ACHN (cell line): ENCODE data around the gene TMEM53.

Experiments
- DNase-seq: peaks from one replicate; pipeline ENCODE4 v3.0.0-alpha.2; 2015
- in situ Hi-C: cut with HindIII; loops from 2 replicates; pipeline ENCODE4 v1.10.0; 2017; ENCODE audit warnings: low sequenced_read_pairs, low pct_ligation_motif_present, low pct_unique_long_range_greater_than_20kb

Gene TMEM53

GRCh38 chr1:44616991-44617702 lies 57.1 kb downstream of the TMEM53 start:
- no peak for DNase-seq
- in situ Hi-C loops: no loop called here

DNA sequence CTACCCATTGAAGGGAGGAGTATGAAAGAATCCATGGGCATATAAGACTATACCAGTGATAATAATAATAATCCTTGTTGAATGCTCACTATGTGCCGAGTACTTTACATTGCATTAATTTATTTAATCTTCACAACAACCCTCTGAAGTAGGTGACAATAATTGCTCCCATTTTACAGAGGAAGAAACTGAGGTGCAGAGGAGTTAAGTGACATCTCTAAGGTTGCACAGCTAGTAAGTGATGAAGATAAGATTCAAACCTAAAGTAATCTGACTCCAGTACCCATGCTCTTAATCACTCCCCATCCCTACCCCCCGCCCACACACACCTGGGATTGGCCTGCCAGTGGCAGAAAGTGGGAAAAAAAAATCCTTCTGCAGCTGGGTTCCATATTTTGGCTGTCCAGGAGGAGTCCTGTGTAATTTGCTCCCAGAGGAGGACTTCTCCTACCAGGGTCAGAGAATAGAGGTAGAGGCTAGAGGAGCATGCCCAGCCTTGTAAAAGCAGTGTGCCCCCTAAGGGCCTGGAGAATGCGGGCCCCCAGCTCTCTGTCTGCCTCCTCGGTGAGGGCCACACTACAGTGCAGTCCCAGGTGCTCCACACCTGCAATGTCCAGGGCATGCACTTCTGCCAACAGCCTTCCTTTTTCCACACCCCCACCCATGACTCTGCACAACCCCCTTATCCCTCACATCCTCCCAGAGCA lies 57.8 kb downstream of the TMEM53 start:
- DNase-seq: no peak
- in situ Hi-C loops: no loop called here

DNA sequence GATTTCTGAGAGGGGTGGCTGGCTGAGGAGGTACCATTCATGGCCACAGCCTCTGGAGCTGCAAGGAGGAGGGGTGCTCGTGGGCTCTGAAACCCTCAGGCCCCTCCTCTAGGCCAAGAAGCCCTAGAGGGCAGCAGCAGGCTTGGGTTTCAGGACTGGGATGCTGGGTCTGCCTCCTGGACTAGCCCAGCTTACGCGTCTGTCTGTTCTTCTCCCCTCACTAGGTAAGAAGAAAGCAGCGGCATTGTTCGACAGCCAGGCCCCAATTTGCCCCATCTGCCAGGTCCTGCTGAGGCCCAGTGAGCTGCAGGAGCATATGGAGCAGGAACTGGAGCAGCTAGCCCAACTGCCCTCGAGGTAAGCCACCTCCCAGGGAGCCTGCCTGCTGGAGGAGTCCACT lies 60.3 kb downstream of the TMEM53 start:
- no peak for DNase-seq
- in situ Hi-C loops: no loop called here

GRCh38 chr1:44611866-44612265 lies 62.4 kb downstream of the TMEM53 start:
- no peak for DNase-seq
- in situ Hi-C loops: no loop called here

GRCh38 chr1:44611419-44611818 lies 62.9 kb downstream of the TMEM53 start:
- in situ Hi-C loops: no loop called here
- no peak for DNase-seq

DNA sequence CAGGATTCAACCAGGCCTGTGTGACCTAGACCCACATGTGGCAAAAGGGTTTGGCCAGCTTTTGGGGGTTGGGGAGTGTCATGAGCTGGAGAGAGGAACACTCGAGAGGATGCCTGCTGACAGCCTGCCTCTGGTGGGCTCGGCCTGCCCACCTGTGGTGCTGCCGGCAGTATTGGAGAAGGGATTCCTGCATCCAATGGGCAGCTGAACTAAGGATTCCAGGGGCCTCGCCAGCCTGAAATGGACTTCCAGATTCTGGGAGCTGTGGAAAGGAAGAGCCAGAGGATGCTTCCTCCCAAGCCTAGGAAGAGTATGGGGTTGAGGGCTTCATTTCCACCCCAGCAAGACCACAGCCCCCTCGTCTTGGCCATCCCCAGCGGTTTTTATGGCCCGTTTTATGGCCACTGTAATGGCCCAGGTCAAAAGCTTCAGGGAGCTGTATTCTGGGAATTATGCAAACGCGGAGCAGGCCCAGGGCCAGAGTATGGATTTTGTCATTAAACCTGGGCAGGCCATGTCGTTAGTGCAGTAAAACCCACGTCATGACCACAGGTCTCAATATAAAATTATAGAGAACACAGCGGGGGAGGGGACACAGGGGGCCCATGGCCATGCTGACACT lies 63.6 kb downstream of the TMEM53 start:
- DNase-seq: no peak

DNA sequence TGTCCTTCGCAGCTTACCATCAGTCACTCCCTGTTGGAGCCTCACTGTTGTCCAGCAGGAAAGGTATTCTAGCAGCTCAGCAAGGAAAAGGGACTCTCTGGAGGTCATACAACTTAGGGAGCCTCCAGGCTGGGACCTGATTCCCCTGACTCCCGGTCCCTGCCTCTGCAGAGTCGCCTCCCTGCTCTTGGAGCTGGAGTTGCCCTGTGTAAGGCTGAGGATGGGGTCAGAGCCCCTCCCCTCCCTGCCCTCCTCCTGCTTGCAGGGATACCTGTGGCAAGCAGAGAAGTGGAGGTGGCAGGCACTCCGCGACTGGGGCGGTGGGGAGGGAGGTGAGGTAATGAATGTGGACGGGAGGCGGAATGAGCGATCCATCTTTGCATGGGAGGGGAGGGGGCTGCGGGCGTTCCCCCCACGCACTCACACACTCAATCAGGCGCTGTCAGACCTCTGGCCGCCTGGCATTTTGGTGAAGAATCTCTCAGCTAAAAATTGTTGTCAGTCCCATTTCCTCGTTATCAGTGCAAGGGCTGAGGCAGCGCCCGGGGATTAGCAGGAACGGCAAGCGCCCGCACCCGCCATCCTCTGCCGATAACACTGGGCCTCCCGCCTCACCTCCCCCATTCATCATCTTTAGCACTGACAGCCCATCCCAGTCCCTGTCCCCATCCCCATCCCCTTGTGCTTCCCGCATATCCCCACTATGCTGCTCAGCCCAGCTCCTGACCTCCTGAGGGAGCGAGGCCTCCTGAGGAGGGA lies 64.3 kb downstream of the TMEM53 start:
- in situ Hi-C loops: no loop called here

More for the DNA sequence above, 63.6 kb downstream of the TMEM53 start:
- in situ Hi-C loops: no loop called here

GRCh38 chr1:44609412-44609767 lies 64.9 kb downstream of the TMEM53 start:
- in situ Hi-C loops: no loop called here
- DNase-seq: peak; percentile 39

More for the DNA sequence above, 64.3 kb downstream of the TMEM53 start:
- no peak for DNase-seq

- in situ Hi-C loops: no loop called here
- no peak for DNase-seq
These were observed 66.1 kb downstream of the TMEM53 start for GRCh38 chr1:44608141-44608540.

DNA sequence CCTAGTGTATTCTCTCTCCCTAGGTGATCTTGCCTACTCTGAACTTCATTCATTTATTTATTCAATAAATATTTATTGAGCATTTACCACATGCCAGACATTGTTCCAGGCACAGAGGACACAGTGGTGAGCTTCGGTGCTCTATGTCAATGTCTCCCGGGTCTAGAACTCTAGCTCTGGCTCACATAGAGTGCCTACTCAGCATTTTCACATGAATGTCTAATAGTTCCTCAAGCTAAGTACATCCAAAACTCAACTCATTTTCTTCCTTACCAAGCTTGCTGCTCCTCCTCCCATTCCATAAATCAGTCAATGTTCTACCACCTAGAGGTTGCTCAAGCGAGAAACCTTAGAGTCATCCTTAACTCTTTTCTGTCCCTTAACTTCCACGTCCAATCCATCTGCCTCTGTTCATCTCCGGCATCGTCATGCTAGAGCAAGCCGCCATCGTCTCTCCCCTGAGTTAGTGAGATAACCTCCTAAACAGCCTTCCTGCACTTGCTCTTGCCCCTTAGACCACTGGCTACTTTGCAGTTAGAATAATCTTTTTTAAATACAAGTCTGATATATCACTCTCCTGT lies 67.5 kb downstream of the TMEM53 start:
- DNase-seq: no peak
- in situ Hi-C loops: no loop called here

DNA sequence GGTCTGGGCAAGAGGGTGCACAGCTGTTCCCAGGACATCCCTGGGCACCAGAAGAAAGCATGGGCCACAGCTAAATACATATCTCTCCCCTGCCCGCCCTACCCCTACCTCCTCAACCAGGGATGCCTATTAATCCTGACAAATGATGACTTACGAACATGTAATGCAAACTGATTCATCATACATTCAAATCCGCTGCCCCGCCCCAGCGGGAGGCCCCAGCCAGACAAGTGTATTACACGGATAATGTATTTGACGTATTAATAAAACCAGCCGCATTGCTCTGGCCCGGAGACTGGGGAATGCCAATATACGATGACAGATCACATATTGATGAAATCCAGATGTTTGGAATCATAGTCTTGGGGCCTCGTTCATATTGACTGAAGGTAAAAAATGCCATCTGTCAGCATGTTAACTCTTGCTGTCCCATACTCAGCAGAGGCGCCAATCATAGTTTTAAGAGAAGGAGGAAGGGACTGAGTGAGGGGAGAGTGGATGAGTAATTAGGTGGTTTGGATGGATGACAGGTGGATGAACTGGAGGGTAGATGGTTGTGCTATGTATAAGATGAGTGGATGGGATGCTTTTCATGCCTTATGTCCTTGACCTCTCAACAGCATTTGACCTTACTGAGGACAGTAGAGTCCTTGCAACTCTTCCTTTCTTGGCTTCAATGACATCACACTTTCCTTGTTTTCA lies 68.2 kb downstream of the TMEM53 start:
- in situ Hi-C loops: no loop called here
- no peak for DNase-seq

- in situ Hi-C loops: no loop called here
- DNase-seq: no peak
These were observed 69.9 kb downstream of the TMEM53 start for GRCh38 chr1:44604157-44604955.

DNA sequence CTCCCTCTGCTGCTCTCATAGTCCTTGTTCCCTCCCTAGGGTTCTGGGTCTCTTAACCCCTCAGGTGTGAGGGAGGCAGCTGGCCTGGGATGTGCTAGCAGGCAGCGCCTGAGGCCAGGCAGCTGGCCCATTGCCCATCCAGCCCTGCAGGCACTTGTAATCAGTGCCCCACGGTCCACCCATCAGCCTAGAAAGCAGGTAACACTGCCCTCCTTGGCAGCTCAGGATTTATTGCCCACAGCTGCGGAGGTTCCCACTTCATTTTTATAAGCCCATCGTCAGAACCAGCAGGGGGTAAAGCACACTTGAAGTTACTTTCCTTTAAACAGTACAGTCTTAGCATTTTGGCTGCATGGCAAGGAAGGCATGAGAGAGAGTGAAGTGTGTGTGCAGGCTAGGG lies 70.6 kb downstream of the TMEM53 start:
- DNase-seq: no peak

More for the DNA sequence above, 70.6 kb downstream of the TMEM53 start:
- in situ Hi-C loops: no loop called here
